Stimulated activated CD8-positive, alpha-beta memory T cell treated with anti-CD3 and anti-CD28 coated beads, Interleukin-4, amount 100 ng/mL, for 4 hours (primary cell): Measurements from ENCODE around the gene LAMTOR4.
"Not testable (repeated sequence)": the region's sequence is repeated elsewhere in the genome, so short reads cannot be mapped to it uniquely, and the experiment has no call there.

Experiments used
- DNase-seq, 2 donors: peaks; one replicate each; pipeline ENCODE4 v3.0.0-alpha.2; 2020; ENCODE audit warnings: low read depth in 2 of 2, low spot score in 1 of 2

LAMTOR4 gene

GRCh38 chr7:100195901-100196322 lies 47.2 kb downstream of the LAMTOR4 start:
- DNase-seq = not testable (repeated sequence)

GRCh38 chr7:100198266-100198665 lies 49.5 kb downstream of the LAMTOR4 start:
- DNase-seq = no peak

GRCh38 chr7:100200693-100201092 lies 52.0 kb downstream of the LAMTOR4 start:
- DNase-seq = no peak
